GM13977 (cell line): ENCODE data around the gene GATA3.

Experiments used
- DNase-seq: peaks from one replicate; pipeline ENCODE4 v3.0.0; 2012; ENCODE audit warnings: low spot score
- CTCF ChIP-seq: IDR thresholded peaks from 2 replicates; pipeline ENCODE4 v1.5.1; 2012; ENCODE audit warnings: mild to moderate bottlenecking, control low read depth; ENCODE audit not compliant: insufficient read depth; ENCODE audit errors: extremely low read depth, missing control alignments
- in situ Hi-C: fragments of 300-500 bp; cut with MboI; formaldehyde crosslinking; loops from one replicate; pipeline ENCODE4 v1.12.0; 2022; ENCODE audit warnings: low sequenced_read_pairs, low pct_unique_long_range_greater_than_20kb, mixed read lengths, inconsistent platforms; ENCODE audit not compliant: unreplicated experiment

Gene GATA3

DNA sequence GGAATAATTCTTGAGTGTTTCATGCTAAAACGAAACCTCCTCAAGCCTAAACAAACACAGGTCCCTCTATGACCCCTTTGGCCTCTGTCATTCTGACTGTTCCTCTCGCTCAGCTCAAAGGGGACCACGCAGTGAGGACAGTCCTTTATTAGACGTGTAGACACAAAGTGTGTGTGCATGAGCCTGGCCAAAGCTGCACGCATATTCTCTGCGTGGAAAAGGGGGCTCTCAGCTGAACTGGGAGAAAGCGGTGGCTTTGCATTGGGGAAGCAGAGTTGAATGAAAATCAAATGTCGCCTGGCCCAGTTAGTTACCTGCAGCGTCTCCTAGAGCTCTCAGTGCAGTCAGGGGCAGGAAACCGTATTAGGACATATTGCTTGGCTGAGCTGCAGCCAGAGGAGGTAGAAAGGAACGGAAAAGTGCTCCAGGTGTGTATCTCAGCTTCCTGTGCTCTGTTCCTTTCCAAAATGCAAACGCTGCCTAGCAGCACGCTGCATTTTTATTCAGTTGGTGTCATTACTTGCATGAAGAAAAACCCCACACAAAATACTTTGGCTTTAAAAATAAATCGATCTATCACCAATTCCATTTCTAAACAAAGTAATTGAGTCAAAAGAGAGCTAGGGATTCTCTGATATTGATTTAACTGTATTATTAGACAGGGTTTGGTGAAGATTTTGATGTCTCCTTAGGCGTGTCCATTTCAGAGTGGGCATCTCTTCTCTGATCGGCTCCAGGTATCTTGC, 4.9 kb downstream of the GATA3 start:
- no peak for TF ChIP-seq CTCF
- in situ Hi-C loops = no loop called here
- DNase-seq = no peak

- in situ Hi-C loops = no loop called here
- no peak for TF ChIP-seq CTCF
Measured at GRCh38 chr10:8060010-8060703, 5.7 kb downstream of the GATA3 start.

GRCh38 chr10:8060704-8061121, 6.2 kb downstream of the GATA3 start:
- no peak for TF ChIP-seq CTCF
- in situ Hi-C loops = no loop called here
- no peak for DNase-seq

More at GRCh38 chr10:8060010-8060703, 5.7 kb downstream of the GATA3 start:
- peak; percentile 64 for DNase-seq

DNA sequence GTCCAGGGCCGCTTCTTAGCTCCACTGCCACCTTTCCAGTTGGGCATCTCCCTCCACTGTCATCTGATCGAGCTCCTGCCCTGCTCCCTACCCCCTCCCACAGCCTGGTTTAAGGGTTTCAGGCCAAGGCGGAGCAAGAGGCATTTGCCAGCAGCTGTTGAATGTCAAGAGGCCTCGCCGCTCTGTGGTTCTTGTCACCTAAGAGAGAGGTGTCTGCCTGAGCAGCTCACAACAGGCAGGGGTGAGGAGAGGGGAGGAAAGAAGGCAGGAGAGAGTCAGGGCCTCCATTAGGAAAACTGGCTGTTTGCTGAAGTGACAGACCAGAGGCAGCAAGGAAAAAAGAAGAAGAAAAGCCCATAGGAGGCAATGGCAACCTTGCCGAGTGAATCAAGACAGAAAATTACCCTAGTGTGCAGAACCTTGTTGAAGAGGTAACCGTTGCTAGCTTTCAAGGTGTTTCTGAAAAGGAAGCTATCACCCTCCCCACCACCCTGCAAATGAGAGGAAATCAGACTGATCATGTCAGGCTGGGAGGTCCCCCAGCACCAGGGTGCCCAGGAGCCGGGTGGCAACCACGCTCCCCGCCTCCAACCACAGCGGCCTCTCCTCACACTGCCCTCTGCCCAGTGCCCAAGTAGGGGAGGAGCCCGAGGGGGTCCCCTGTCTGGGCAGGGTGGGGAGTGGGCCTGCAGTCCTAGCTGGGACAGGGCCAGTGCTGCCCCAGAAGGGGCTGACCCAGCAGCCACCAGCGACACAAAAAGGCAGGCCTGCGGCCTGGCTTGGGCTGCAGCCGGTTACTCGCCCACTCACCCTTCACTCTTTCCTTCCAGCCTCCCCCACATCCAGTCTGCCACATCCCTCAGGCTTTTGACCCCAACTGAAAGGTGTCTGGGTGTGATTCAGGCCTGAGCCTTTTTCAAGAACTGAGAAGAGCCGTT, 7.1 kb downstream of the GATA3 start:
- peak; percentile 43 for DNase-seq
- in situ Hi-C loops = no loop called here
- TF ChIP-seq CTCF = no peak

DNA sequence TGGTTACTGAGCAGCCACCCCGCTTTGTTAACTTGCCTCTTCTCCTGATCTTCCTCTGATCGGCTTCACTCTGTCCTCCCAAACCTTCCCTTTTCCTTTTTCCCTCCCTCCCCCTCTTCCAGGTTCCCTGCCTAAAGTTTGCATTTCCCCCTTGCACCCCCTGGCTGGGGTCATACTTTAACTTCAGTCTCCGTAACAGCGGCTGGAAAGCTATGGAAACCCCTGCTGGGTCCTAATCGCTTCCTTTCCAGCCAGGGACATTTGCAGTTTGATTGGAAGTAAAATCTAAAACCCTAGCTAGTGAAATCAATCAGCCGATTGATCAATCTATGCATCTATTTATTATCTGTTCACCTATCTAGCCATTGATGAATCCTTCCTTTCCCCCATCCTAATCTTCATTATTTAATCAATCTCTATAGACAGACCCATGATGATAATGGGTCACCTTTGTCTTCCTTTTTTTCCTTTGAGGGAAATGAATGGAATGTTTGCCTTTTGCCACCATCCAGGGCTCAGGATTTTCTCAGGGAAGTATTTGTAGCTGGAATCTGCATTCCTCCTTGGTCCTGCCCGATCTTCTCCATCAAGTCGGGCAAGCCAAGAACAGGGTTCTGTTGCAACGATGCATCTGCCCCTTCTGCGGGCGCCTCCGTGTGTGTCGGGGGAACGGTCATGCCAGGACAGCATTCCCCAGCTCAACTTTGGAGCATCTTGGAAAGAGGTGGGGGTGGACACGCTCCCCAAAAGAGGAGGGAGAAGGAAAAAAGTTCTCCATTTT, 8.8 kb downstream of the GATA3 start:
- in situ Hi-C loops = no loop called here
- TF ChIP-seq CTCF = no peak
- DNase-seq = no peak
